ENCODE measurements around the gene WWOX. TPM values are rescaled to one million over a fixed set of nuclear protein-coding genes. Genes with fewer than 3 reads are reported as not detected.

Gene WWOX
- total and polyA plus RNA-seq, 2 of the 4 experiments (the other 2 are of a cell fraction): 2.7 to 5.4 TPM

DNA sequence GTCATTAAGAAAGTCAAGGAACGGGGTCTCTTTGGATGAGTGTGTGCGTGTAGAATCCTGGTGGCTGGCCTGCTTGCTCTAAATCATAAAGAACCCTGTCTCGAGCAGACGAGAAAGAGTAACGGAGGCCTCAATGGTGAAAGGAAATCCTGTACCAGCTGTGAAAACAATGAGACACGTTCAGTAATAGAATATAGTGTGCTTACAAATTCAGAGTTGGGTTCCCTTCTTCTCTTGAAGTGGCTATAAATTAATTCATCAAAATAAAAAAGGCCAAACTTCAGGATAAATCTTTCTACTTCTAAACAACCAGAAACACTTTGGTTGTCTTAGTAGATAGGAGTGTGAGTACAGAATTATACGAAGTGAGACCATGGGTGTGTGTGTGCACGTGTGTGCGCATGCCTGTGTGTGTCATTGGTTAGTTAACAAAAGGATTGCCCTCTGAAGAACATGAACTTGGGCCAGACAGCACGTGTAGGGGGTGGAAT is 48.5 kb downstream of the WWOX start:
- Histone ChIP-seq H4K20me1 (ENCODE audit: insufficient read depth, low read length) (no peaks in the 10 kb centered on the region), H3K79me1 (ENCODE audit: low read depth in 1 of 2, low read length in 2 of 2) (no peaks in the 10 kb centered on the region), H3K36me3 (ENCODE audit: control insufficient read depth, insufficient read depth, low read length) (no peaks in the 10 kb centered on the region), H2AK5ac (ENCODE audit: low read depth, low read length) (no peak overlapping the region), H2BK20ac (ENCODE audit: low read depth, low read length) (no peak overlapping the region), H4K91ac (ENCODE audit: insufficient read depth, low read depth, low read length) (no peak overlapping the region), H4K8ac (ENCODE audit: low read depth in 2 of 2, low read length in 2 of 2) (no peak overlapping the region), H3K9me3 (ENCODE audit: control insufficient read depth, insufficient read depth, low read length) (no peaks in the 10 kb centered on the region), H3K27me3 (ENCODE audit: control insufficient read depth, insufficient read depth, low read length) (no peaks in the 10 kb centered on the region), H3K14ac (replicated peaks; ENCODE audit: low read depth, low read length) (no peak overlapping the region), H2BK15ac (ENCODE audit: low read depth, low read length) (no peak overlapping the region), H3K23ac (ENCODE audit: low read depth, low read length) (no peak overlapping the region), H3K4ac (ENCODE audit: low read depth, low read length) (no peak overlapping the region), H3K56ac (ENCODE audit: extremely low read depth, insufficient read depth, low read length) (no peak overlapping the region), H3K4me3 (ENCODE audit: insufficient read depth, low read depth, low read length) (no peak overlapping the region), H3K4me1 (ENCODE audit: control insufficient read depth, insufficient read depth, low read length) (no peaks in the 10 kb centered on the region), H2AK9ac (replicated peaks; ENCODE audit: low read depth, low read length, poor library complexity) (no peak overlapping the region), H3K9ac (ENCODE audit: low read depth, low read length) (no peak overlapping the region), H2BK5ac (ENCODE audit: low read depth, low read length, poor library complexity, severe bottlenecking) (no peak overlapping the region), H3K27ac (ENCODE audit: insufficient read depth, low read length) (no peak overlapping the region), H3K4me2 (ENCODE audit: low read depth, low read length) (no peak overlapping the region), H2AFZ (replicated peaks; ENCODE audit: low read length, poor library complexity) (no peak overlapping the region), H3K18ac (ENCODE audit: low read depth, low read length) (no peak overlapping the region), H4K5ac (ENCODE audit: low read depth, low read length) (no peak overlapping the region), H2BK120ac (ENCODE audit: low read depth, low read length) (no peak overlapping the region), H3K9me1 (ENCODE audit: insufficient read depth, low read length) (no peaks in the 10 kb centered on the region)
- in situ Hi-C loops (cut with MboI; ENCODE audit: low sequenced_read_pairs) (no loop called here), dilution Hi-C loops (cut with HindIII; ENCODE audit: low sequenced_read_pairs, unreplicated experiment) (no loop called here), intact Hi-C loops (cut with micrococcal nuclease) (no loop called here)
- CTCF ChIA-PET: interaction anchor here (0.7 kb wide), 1 partner anchor 13 kb away, joined by 3 read pairs; no protein-coding TSS in a partner anchor
- ATAC-seq (ENCODE audit: low read depth): no peak
- no TSS peak for BruUV-seq (replicated peaks)
- WGBS, 2 experiments (ENCODE audit: extremely low coverage in 2 of 2, insufficient read length in 1 of 2): 69% methylated on average over 3 of the region's 10 CpGs; no CpG with 5 or more reads in 1 of the 2 experiments
- DNase-seq: no peak
- POLR2A ChIA-PET (ENCODE audit: unreplicated experiment): no interaction called here
- TF ChIP-seq RCOR1 (IDR thresholded peaks at IDR 0.05; ENCODE audit: insufficient replicate concordance, low read length): no peak
- TF ChIP-seq FOS (IDR thresholded peaks at IDR 0.05; ENCODE audit: low read depth, low read length): no peak
- TF ChIP-seq CHD1 (IDR thresholded peaks at IDR 0.05; ENCODE audit: low read depth, low read length): no peak
- TF ChIP-seq MAFK (IDR thresholded peaks at IDR 0.05; ENCODE audit: low read depth, low read length): no peak
- no peak for TF ChIP-seq MAZ (IDR thresholded peaks at IDR 0.05; ENCODE audit: borderline replicate concordance, low read depth, low read length)
- no peak for TF ChIP-seq BHLHE40 (IDR thresholded peaks at IDR 0.05; ENCODE audit: low read depth, low read length)
- no peak for TF ChIP-seq NFE2L2 (IDR thresholded peaks at IDR 0.05; ENCODE audit: low read depth, low read length)
- TF ChIP-seq MXI1 (IDR thresholded peaks at IDR 0.05; ENCODE audit: borderline replicate concordance, low read depth, low read length): no peak
- no peak for TF ChIP-seq ELK1 (IDR thresholded peaks at IDR 0.05; ENCODE audit: borderline replicate concordance, low read depth, low read length)
- TF ChIP-seq, protein P1, sequence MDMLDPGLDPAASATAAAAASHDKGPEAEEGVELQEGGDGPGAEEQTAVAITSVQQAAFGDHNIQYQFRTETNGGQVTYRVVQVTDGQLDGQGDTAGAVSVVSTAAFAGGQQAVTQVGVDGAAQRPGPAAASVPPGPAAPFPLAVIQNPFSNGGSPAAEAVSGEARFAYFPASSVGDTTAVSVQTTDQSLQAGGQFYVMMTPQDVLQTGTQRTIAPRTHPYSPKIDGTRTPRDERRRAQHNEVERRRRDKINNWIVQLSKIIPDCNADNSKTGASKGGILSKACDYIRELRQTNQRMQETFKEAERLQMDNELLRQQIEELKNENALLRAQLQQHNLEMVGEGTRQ (IDR thresholded peaks at IDR 0.05; ENCODE audit: low read depth, low read length): no peak
- TF ChIP-seq RFX5 (IDR thresholded peaks at IDR 0.05; ENCODE audit: low read depth, low read length): no peak
- TF ChIP-seq, protein P2, sequence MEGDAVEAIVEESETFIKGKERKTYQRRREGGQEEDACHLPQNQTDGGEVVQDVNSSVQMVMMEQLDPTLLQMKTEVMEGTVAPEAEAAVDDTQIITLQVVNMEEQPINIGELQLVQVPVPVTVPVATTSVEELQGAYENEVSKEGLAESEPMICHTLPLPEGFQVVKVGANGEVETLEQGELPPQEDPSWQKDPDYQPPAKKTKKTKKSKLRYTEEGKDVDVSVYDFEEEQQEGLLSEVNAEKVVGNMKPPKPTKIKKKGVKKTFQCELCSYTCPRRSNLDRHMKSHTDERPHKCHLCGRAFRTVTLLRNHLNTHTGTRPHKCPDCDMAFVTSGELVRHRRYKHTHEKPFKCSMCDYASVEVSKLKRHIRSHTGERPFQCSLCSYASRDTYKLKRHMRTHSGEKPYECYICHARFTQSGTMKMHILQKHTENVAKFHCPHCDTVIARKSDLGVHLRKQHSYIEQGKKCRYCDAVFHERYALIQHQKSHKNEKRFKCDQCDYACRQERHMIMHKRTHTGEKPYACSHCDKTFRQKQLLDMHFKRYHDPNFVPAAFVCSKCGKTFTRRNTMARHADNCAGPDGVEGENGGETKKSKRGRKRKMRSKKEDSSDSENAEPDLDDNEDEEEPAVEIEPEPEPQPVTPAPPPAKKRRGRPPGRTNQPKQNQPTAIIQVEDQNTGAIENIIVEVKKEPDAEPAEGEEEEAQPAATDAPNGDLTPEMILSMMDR (conservative IDR thresholded peaks at IDR 0.05; ENCODE audit: low read depth, low read length): no peak
